Measurements from ENCODE around the gene MARF1. TPM values are rescaled to one million over a fixed set of nuclear protein-coding genes. Genes with fewer than 3 reads are reported as not detected.

MARF1 gene
- total and polyA plus RNA-seq, 2 of the 8 experiments (the other 6 are each of a cell fraction or from before 2014, with no cell fraction given), result 5.6 to 31.4 TPM

GRCh38 chr16:15607700-15608396, 35.1 kb downstream of the MARF1 start (continued):
- TF ChIP-seq CHD7 (IDR thresholded peaks at IDR 0.05; ENCODE audit: insufficient replicate concordance, low read length) (no peak), CEBPB (IDR thresholded peaks at IDR 0.05; ENCODE audit: low read depth, low read length) (no peak), SP4 (IDR thresholded peaks at IDR 0.05; ENCODE audit: low read length) (no peak), USF2 (IDR thresholded peaks at IDR 0.05; ENCODE audit: low read length) (no peak), POLR2AphosphoS5 (IDR thresholded peaks at IDR 0.05; ENCODE audit: low read depth, low read length) (no peak)

Data from H1 (cell line).